ENCODE measurements around the gene NGFR.

NGFR gene

GRCh38 chr17:49459401-49459984 lies 35.6 kb upstream of the NGFR start:
- Histone ChIP-seq H3K27me3 (ENCODE audit: control insufficient read depth, insufficient read depth, low read length) (peaks cover 49% of the 10 kb centered on the region), H3K9ac (ENCODE audit: low read length) (no peak overlapping the region), H3K9me3 (ENCODE audit: control insufficient read depth, low read length) (no peaks in the 10 kb centered on the region), H3K36me3 (ENCODE audit: control insufficient read depth, insufficient read depth, low read length) (no peaks in the 10 kb centered on the region), H3K4me1 (ENCODE audit: control insufficient read depth, insufficient read depth, low read length) (no peaks in the 10 kb centered on the region), H3K4me3 (ENCODE audit: low read length) (no peak overlapping the region)

- Histone ChIP-seq H3K27me3 (ENCODE audit: control insufficient read depth, insufficient read depth, low read length) (peaks cover 49% of the 10 kb centered on the region), H3K36me3 (ENCODE audit: control insufficient read depth, insufficient read depth, low read length) (no peaks in the 10 kb centered on the region), H3K9me3 (ENCODE audit: control insufficient read depth, low read length) (no peaks in the 10 kb centered on the region), H3K9ac (ENCODE audit: low read length) (no peak overlapping the region), H3K4me3 (ENCODE audit: low read length) (no peak overlapping the region), H3K4me1 (ENCODE audit: control insufficient read depth, insufficient read depth, low read length) (no peaks in the 10 kb centered on the region)
These were observed 34.7 kb upstream of the NGFR start for GRCh38 chr17:49460401-49460800.

DNA sequence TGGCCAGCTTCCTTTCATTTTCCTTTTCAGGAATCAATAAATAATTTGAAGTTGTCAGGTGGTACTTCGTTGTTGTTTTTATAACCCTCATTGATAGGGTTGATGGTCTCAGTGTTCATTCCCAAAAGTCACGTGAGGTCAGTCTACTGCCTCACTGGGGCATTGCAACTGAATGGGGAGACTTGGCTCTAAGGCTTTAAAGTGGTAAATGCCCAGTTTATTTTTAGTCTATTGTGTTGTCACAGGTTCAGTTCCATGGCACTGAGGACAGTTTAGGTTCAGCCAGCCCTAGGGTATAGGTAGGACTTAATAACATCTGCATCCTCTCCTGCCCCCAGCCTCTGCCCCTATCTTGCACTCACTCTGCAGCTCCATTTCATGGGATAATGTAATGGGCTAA lies 33.5 kb upstream of the NGFR start:
- Histone ChIP-seq H3K9me3 (ENCODE audit: control insufficient read depth, low read length) (no peaks in the 10 kb centered on the region), H3K27me3 (ENCODE audit: control insufficient read depth, insufficient read depth, low read length) (peaks cover 42% of the 10 kb centered on the region), H3K9ac (ENCODE audit: low read length) (no peak overlapping the region), H3K4me1 (ENCODE audit: control insufficient read depth, insufficient read depth, low read length) (no peaks in the 10 kb centered on the region), H3K4me3 (ENCODE audit: low read length) (no peak overlapping the region), H3K36me3 (ENCODE audit: control insufficient read depth, insufficient read depth, low read length) (no peaks in the 10 kb centered on the region)

- Histone ChIP-seq H3K27me3 (ENCODE audit: control insufficient read depth, insufficient read depth, low read length) (peaks cover 45% of the 10 kb centered on the region), H3K36me3 (ENCODE audit: control insufficient read depth, insufficient read depth, low read length) (no peaks in the 10 kb centered on the region), H3K9ac (ENCODE audit: low read length) (no peak overlapping the region), H3K4me3 (ENCODE audit: low read length) (no peak overlapping the region), H3K9me3 (ENCODE audit: control insufficient read depth, low read length) (no peaks in the 10 kb centered on the region), H3K4me1 (ENCODE audit: control insufficient read depth, insufficient read depth, low read length) (no peaks in the 10 kb centered on the region)
These were observed 31.0 kb upstream of the NGFR start for GRCh38 chr17:49464049-49464448.

GRCh38 chr17:49465331-49465903 lies 29.7 kb upstream of the NGFR start:
- Histone ChIP-seq H3K27me3 (ENCODE audit: control insufficient read depth, insufficient read depth, low read length) (peaks cover 45% of the 10 kb centered on the region), H3K4me1 (ENCODE audit: control insufficient read depth, insufficient read depth, low read length) (peaks cover 2% of the 10 kb centered on the region), H3K9ac (ENCODE audit: low read length) (no peak overlapping the region), H3K4me3 (ENCODE audit: low read length) (no peak overlapping the region), H3K36me3 (ENCODE audit: control insufficient read depth, insufficient read depth, low read length) (no peaks in the 10 kb centered on the region), H3K9me3 (ENCODE audit: control insufficient read depth, low read length) (no peaks in the 10 kb centered on the region)

DNA sequence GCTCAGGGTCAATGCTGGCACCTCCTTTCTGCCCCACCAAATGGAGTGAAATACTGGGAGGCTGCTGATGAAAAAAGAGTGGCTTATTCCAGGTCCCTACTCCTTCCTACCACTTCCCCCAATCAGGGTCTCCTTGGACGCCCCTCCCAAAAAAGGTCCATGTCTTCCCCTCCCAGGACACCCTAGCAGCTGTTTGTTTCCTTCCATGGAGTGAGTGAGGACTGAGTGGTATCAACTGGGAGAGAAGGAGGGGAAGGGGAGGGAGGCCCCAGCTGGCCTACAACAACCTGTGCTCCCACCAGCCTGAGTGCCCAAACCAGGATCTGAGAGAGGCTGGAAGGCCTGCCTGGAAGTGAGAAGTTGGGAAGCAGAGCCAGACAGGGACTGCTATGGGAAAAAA lies 28.7 kb upstream of the NGFR start:
- Histone ChIP-seq H3K4me1 (ENCODE audit: control insufficient read depth, insufficient read depth, low read length) (peaks cover 5% of the 10 kb centered on the region), H3K4me3 (ENCODE audit: low read length) (no peak overlapping the region), H3K36me3 (ENCODE audit: control insufficient read depth, insufficient read depth, low read length) (no peaks in the 10 kb centered on the region), H3K9ac (ENCODE audit: low read length) (no peak overlapping the region), H3K9me3 (ENCODE audit: control insufficient read depth, low read length) (no peaks in the 10 kb centered on the region), H3K27me3 (ENCODE audit: control insufficient read depth, insufficient read depth, low read length) (peaks cover 45% of the 10 kb centered on the region)

GRCh38 chr17:49467175-49467574 lies 27.9 kb upstream of the NGFR start:
- Histone ChIP-seq H3K4me1 (ENCODE audit: control insufficient read depth, insufficient read depth, low read length) (peaks cover 5% of the 10 kb centered on the region), H3K9me3 (ENCODE audit: control insufficient read depth, low read length) (no peaks in the 10 kb centered on the region), H3K27me3 (ENCODE audit: control insufficient read depth, insufficient read depth, low read length) (peaks cover 52% of the 10 kb centered on the region), H3K9ac (ENCODE audit: low read length) (no peak overlapping the region), H3K4me3 (ENCODE audit: low read length) (no peak overlapping the region), H3K36me3 (ENCODE audit: control insufficient read depth, insufficient read depth, low read length) (no peaks in the 10 kb centered on the region)

- peaks cover 66% of the 10 kb centered on the region for H3K27me3 ChIP-seq (ENCODE audit: control insufficient read depth, insufficient read depth, low read length)
These were observed 26.2 kb upstream of the NGFR start for GRCh38 chr17:49468811-49469385.

GRCh38 chr17:49469831-49470810 lies 25.0 kb upstream of the NGFR start:
- H3K4me3 ChIP-seq (ENCODE audit: low read length): no peak overlapping the region
- no peaks in the 10 kb centered on the region for H3K36me3 ChIP-seq (ENCODE audit: control insufficient read depth, insufficient read depth, low read length)
- H3K9ac ChIP-seq (ENCODE audit: low read length): no peak overlapping the region
- H3K27me3 ChIP-seq (ENCODE audit: control insufficient read depth, insufficient read depth, low read length): peaks cover 71% of the 10 kb centered on the region
- peaks cover 5% of the 10 kb centered on the region for H3K4me1 ChIP-seq (ENCODE audit: control insufficient read depth, insufficient read depth, low read length)
- no peaks in the 10 kb centered on the region for H3K9me3 ChIP-seq (ENCODE audit: control insufficient read depth, low read length)

More at GRCh38 chr17:49468811-49469385, 26.2 kb upstream of the NGFR start:
- H3K9ac ChIP-seq (ENCODE audit: low read length): no peak overlapping the region
- H3K36me3 ChIP-seq (ENCODE audit: control insufficient read depth, insufficient read depth, low read length): no peaks in the 10 kb centered on the region
- peaks cover 5% of the 10 kb centered on the region for H3K4me1 ChIP-seq (ENCODE audit: control insufficient read depth, insufficient read depth, low read length)
- H3K9me3 ChIP-seq (ENCODE audit: control insufficient read depth, low read length): no peaks in the 10 kb centered on the region
- H3K4me3 ChIP-seq (ENCODE audit: low read length): no peak overlapping the region

DNA sequence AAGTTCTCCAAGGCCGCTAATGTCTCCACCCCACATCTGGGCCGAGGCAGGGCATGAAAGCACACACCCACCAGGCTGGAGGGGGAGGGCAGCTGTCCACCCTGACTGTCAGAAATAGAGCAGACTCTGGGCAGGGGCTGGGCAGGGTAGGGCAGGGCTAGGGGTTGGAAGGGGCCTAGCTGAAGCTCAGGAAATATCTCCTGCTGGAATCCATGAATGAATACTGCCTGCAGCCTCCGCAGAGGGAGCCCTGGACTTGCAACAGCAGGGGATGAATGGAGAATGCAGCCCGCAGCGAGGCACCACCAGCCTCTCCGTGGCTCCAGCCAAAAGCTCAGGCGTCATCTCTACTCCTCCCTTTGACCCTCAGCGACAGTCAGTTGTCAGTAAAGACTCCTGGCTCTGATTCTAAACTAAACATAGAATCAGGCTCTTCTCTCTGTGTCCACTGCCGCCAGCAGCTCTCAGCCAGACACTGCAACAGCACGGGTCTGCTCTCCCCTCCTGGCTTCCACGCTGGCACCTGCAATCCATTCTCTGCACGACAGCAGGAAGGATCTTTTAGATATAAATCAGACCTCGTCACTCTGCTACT lies 23.9 kb upstream of the NGFR start:
- H3K9ac ChIP-seq (ENCODE audit: low read length): no peak overlapping the region

DNA sequence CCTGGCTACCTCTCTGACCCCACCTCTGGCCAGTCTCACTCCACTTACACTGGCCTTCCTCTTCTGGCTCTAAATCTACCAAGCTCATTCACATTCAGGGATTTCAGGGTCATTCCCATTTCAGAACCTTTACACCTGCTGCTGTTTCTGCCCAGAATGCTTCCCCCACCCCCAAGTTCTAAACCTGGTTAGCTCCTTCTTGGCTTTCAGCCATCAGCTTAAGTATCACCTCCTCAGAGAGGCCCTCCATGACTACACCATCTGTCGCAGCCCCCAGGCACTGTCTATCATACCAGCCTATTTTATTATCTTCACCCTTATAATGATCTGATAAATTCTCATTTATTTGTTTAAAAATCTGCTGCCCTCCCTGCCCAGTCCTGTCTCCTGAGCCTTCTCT lies 23.3 kb upstream of the NGFR start:
- H3K9ac ChIP-seq (ENCODE audit: low read length): no peak overlapping the region
- H3K4me1 ChIP-seq (ENCODE audit: control insufficient read depth, insufficient read depth, low read length): peaks cover 5% of the 10 kb centered on the region
- H3K27me3 ChIP-seq (ENCODE audit: control insufficient read depth, insufficient read depth, low read length): peaks cover 69% of the 10 kb centered on the region
- no peaks in the 10 kb centered on the region for H3K36me3 ChIP-seq (ENCODE audit: control insufficient read depth, insufficient read depth, low read length)
- no peaks in the 10 kb centered on the region for H3K9me3 ChIP-seq (ENCODE audit: control insufficient read depth, low read length)
- no peak overlapping the region for H3K4me3 ChIP-seq (ENCODE audit: low read length)

More for the DNA sequence above, 23.9 kb upstream of the NGFR start:
- H3K9me3 ChIP-seq (ENCODE audit: control insufficient read depth, low read length): no peaks in the 10 kb centered on the region
- H3K27me3 ChIP-seq (ENCODE audit: control insufficient read depth, insufficient read depth, low read length): peaks cover 71% of the 10 kb centered on the region
- H3K4me1 ChIP-seq (ENCODE audit: control insufficient read depth, insufficient read depth, low read length): peaks cover 5% of the 10 kb centered on the region
- no peak overlapping the region for H3K4me3 ChIP-seq (ENCODE audit: low read length)
- H3K36me3 ChIP-seq (ENCODE audit: control insufficient read depth, insufficient read depth, low read length): no peaks in the 10 kb centered on the region

All from mucosa of stomach (tissue), 1 donor.